ENCODE results near the gene GPSM1.
A peak's percentile ranks its signal among the peaks of the same experiment; 100 is the strongest.

Gene GPSM1

GRCh38 chr9:136341042-136341655, 13.8 kb downstream of the GPSM1 start:
- ChIA-PET CTCF (interaction anchor here (1.1 to 1.9 kb wide), 2 partner anchors 15 to 28 kb away, joined by 3 to 9 read pairs; no protein-coding TSS in a partner anchor), POLR2A (no interaction called here)
- Histone ChIP-seq H3K4me3 (ENCODE audit: control insufficient read depth in 1 of 7, extremely low read depth in 1 of 7, insufficient read depth in 4 of 7, low read depth in 2 of 7, low read length in 6 of 7) (no peak overlapping the region), H3K27ac (ENCODE audit: insufficient read depth in 1 of 2, low read depth in 1 of 2, low read length in 2 of 2, poor library complexity in 1 of 2, severe bottlenecking in 2 of 2) (no peak overlapping the region), H3K9me3 (ENCODE audit: control extremely low read depth in 1 of 5, control insufficient read depth in 4 of 5, insufficient read depth in 2 of 5, low read depth in 1 of 5, low read length in 4 of 5) (no peaks in the 10 kb centered on the region), H3K36me3 (ENCODE audit: control insufficient read depth in 4 of 4, insufficient read depth in 4 of 4, low read length in 3 of 4) (peaks cover 5 to 62% (median 37%) of the 10 kb centered on the region in 4 experiments), H3K4me1 (ENCODE audit: control extremely low read depth in 1 of 4, control insufficient read depth in 4 of 4, insufficient read depth in 4 of 4, low read length in 3 of 4) (peaks cover 0 to 12% (median 8%) of the 10 kb centered on the region in 4 experiments), H3K27me3 (replicated peaks in 2 of 5; ENCODE audit: control insufficient read depth in 4 of 5, insufficient read depth in 5 of 5, low read length in 4 of 5) (no peaks in the 10 kb centered on the region)
- WGBS (ENCODE audit: insufficient coverage), result 96% methylated on average over 12 of the region's 18 CpGs
- no peak for DNase-seq

- H3K27ac ChIP-seq (ENCODE audit: insufficient read depth in 1 of 2, low read depth in 1 of 2, low read length in 2 of 2, poor library complexity in 1 of 2, severe bottlenecking in 2 of 2), result no peak overlapping the region
- peaks cover 0 to 12% (median 8%) of the 10 kb centered on the region in 4 experiments for H3K4me1 ChIP-seq (ENCODE audit: control extremely low read depth in 1 of 4, control insufficient read depth in 4 of 4, insufficient read depth in 4 of 4, low read length in 3 of 4)
- no peaks in the 10 kb centered on the region for H3K9me3 ChIP-seq (ENCODE audit: control extremely low read depth in 1 of 5, control insufficient read depth in 4 of 5, insufficient read depth in 2 of 5, low read depth in 1 of 5, low read length in 4 of 5)
Observed at GRCh38 chr9:136341769-136342168, 14.4 kb downstream of the GPSM1 start.

GRCh38 chr9:136342181-136343120, 15.1 kb downstream of the GPSM1 start:
- peaks cover 0 to 12% (median 8%) of the 10 kb centered on the region in 4 experiments for H3K4me1 ChIP-seq (ENCODE audit: control extremely low read depth in 1 of 4, control insufficient read depth in 4 of 4, insufficient read depth in 4 of 4, low read length in 3 of 4)
- ChIA-PET POLR2A (interaction anchor here (1.0 kb wide), 1 partner anchor 15 kb away, joined by 3 read pairs; the partner anchor contains the start of gene GPSM1), CTCF (interaction anchor here (1.1 to 1.3 kb wide), 3 partner anchors 9 to 19 kb away, joined by 3 to 4 read pairs (median 3); no protein-coding TSS in a partner anchor)
- WGBS (ENCODE audit: insufficient coverage), result 46% methylated on average over 43 of the region's 60 CpGs
- peak overlapping the region in 3 of 7 experiments; percentile 2 to 57 (median 19) for H3K4me3 ChIP-seq (ENCODE audit: control insufficient read depth in 1 of 7, extremely low read depth in 1 of 7, insufficient read depth in 4 of 7, low read depth in 2 of 7, low read length in 6 of 7)
- no peaks in the 10 kb centered on the region for H3K27me3 ChIP-seq (replicated peaks in 2 of 5; ENCODE audit: control insufficient read depth in 4 of 5, insufficient read depth in 5 of 5, low read length in 4 of 5)
- DNase-seq, result peak; percentile 84 to 93 (median 92)
- H3K36me3 ChIP-seq (ENCODE audit: control insufficient read depth in 4 of 4, insufficient read depth in 4 of 4, low read length in 3 of 4), result peaks cover 5 to 49% (median 27%) of the 10 kb centered on the region in 4 experiments
- H3K9me3 ChIP-seq (ENCODE audit: control extremely low read depth in 1 of 5, control insufficient read depth in 4 of 5, insufficient read depth in 2 of 5, low read depth in 1 of 5, low read length in 4 of 5), result no peaks in the 10 kb centered on the region
- H3K27ac ChIP-seq (ENCODE audit: insufficient read depth in 1 of 2, low read depth in 1 of 2, low read length in 2 of 2, poor library complexity in 1 of 2, severe bottlenecking in 2 of 2), result peak overlapping the region in 1 of 2 experiments; percentile 61

More at GRCh38 chr9:136341769-136342168, 14.4 kb downstream of the GPSM1 start:
- ChIA-PET POLR2A (interaction anchor here (1.0 kb wide), 1 partner anchor 14 kb away, joined by 3 read pairs; the partner anchor contains the start of gene GPSM1), CTCF (interaction anchor here (1.1 to 1.3 kb wide), 3 partner anchors 8 to 19 kb away, joined by 3 to 4 read pairs (median 3); no protein-coding TSS in a partner anchor)
- peaks cover 5 to 56% (median 32%) of the 10 kb centered on the region in 4 experiments for H3K36me3 ChIP-seq (ENCODE audit: control insufficient read depth in 4 of 4, insufficient read depth in 4 of 4, low read length in 3 of 4)
- DNase-seq, result no peak
- 94% methylated on average over 9 of the region's 10 CpGs for WGBS (ENCODE audit: insufficient coverage)
- H3K4me3 ChIP-seq (ENCODE audit: control insufficient read depth in 1 of 7, extremely low read depth in 1 of 7, insufficient read depth in 4 of 7, low read depth in 2 of 7, low read length in 6 of 7), result no peak overlapping the region
- no peaks in the 10 kb centered on the region for H3K27me3 ChIP-seq (replicated peaks in 2 of 5; ENCODE audit: control insufficient read depth in 4 of 5, insufficient read depth in 5 of 5, low read length in 4 of 5)

GRCh38 chr9:136343121-136343883, 16.0 kb downstream of the GPSM1 start:
- Histone ChIP-seq H3K9me3 (ENCODE audit: control extremely low read depth in 1 of 5, control insufficient read depth in 4 of 5, insufficient read depth in 2 of 5, low read depth in 1 of 5, low read length in 4 of 5) (no peaks in the 10 kb centered on the region), H3K27me3 (replicated peaks in 2 of 5; ENCODE audit: control insufficient read depth in 4 of 5, insufficient read depth in 5 of 5, low read length in 4 of 5) (no peaks in the 10 kb centered on the region), H3K4me1 (ENCODE audit: control extremely low read depth in 1 of 4, control insufficient read depth in 4 of 4, insufficient read depth in 4 of 4, low read length in 3 of 4) (peaks cover 0 to 12% (median 8%) of the 10 kb centered on the region in 4 experiments), H3K4me3 (ENCODE audit: control insufficient read depth in 1 of 7, extremely low read depth in 1 of 7, insufficient read depth in 4 of 7, low read depth in 2 of 7, low read length in 6 of 7) (peak overlapping the region in 2 of 7 experiments; percentile 19 to 57), H3K36me3 (ENCODE audit: control insufficient read depth in 4 of 4, insufficient read depth in 4 of 4, low read length in 3 of 4) (peaks cover 5 to 41% (median 22%) of the 10 kb centered on the region in 4 experiments), H3K27ac (ENCODE audit: insufficient read depth in 1 of 2, low read depth in 1 of 2, low read length in 2 of 2, poor library complexity in 1 of 2, severe bottlenecking in 2 of 2) (peak overlapping the region in 1 of 2 experiments; percentile 61)
- ChIA-PET CTCF (interaction anchor here (1.3 kb wide), 1 partner anchor 20 kb away, joined by 4 read pairs; no protein-coding TSS in a partner anchor), POLR2A (no interaction called here)
- 91% methylated on average over 21 of the region's 23 CpGs for WGBS (ENCODE audit: insufficient coverage)
- DNase-seq, result no peak

- POLR2A ChIA-PET, result no interaction called here
- WGBS (ENCODE audit: insufficient coverage), result 100% methylated on average over 15 of the region's 24 CpGs
Observed at GRCh38 chr9:136343884-136344269, 16.5 kb downstream of the GPSM1 start.

GRCh38 chr9:136344544-136345280, 17.4 kb downstream of the GPSM1 start:
- 95% methylated on average over 14 of the region's 21 CpGs for WGBS (ENCODE audit: insufficient coverage)
- DNase-seq, result no peak
- ChIA-PET CTCF (interaction anchor here (0.6 to 2.9 kb wide), 4 partner anchors 19 to 32 kb away, joined by 3 to 12 read pairs (median 3); no protein-coding TSS in a partner anchor), POLR2A (interaction anchor here (0.6 to 1.6 kb wide), 3 partner anchors 18 to 46 kb away, joined by 4 to 9 read pairs (median 4); partner anchors contain the start of gene DNLZ)
- no peak overlapping the region for H3K4me3 ChIP-seq (ENCODE audit: control insufficient read depth in 1 of 7, extremely low read depth in 1 of 7, insufficient read depth in 4 of 7, low read depth in 2 of 7, low read length in 6 of 7)
- H3K27ac ChIP-seq (ENCODE audit: insufficient read depth in 1 of 2, low read depth in 1 of 2, low read length in 2 of 2, poor library complexity in 1 of 2, severe bottlenecking in 2 of 2), result no peak overlapping the region
- peaks cover 0 to 12% (median 8%) of the 10 kb centered on the region in 4 experiments for H3K4me1 ChIP-seq (ENCODE audit: control extremely low read depth in 1 of 4, control insufficient read depth in 4 of 4, insufficient read depth in 4 of 4, low read length in 3 of 4)
- H3K9me3 ChIP-seq (ENCODE audit: control extremely low read depth in 1 of 5, control insufficient read depth in 4 of 5, insufficient read depth in 2 of 5, low read depth in 1 of 5, low read length in 4 of 5), result no peaks in the 10 kb centered on the region
- H3K27me3 ChIP-seq (replicated peaks in 2 of 5; ENCODE audit: control insufficient read depth in 4 of 5, insufficient read depth in 5 of 5, low read length in 4 of 5), result no peaks in the 10 kb centered on the region
- H3K36me3 ChIP-seq (ENCODE audit: control insufficient read depth in 4 of 4, insufficient read depth in 4 of 4, low read length in 3 of 4), result peaks cover 2 to 42% (median 29%) of the 10 kb centered on the region in 4 experiments

More at GRCh38 chr9:136343884-136344269, 16.5 kb downstream of the GPSM1 start:
- Histone ChIP-seq H3K9me3 (ENCODE audit: control extremely low read depth in 1 of 5, control insufficient read depth in 4 of 5, insufficient read depth in 2 of 5, low read depth in 1 of 5, low read length in 4 of 5) (no peaks in the 10 kb centered on the region), H3K4me1 (ENCODE audit: control extremely low read depth in 1 of 4, control insufficient read depth in 4 of 4, insufficient read depth in 4 of 4, low read length in 3 of 4) (peaks cover 0 to 12% (median 8%) of the 10 kb centered on the region in 4 experiments), H3K36me3 (ENCODE audit: control insufficient read depth in 4 of 4, insufficient read depth in 4 of 4, low read length in 3 of 4) (peaks cover 5 to 41% (median 24%) of the 10 kb centered on the region in 4 experiments), H3K27ac (ENCODE audit: insufficient read depth in 1 of 2, low read depth in 1 of 2, low read length in 2 of 2, poor library complexity in 1 of 2, severe bottlenecking in 2 of 2) (no peak overlapping the region), H3K4me3 (ENCODE audit: control insufficient read depth in 1 of 7, extremely low read depth in 1 of 7, insufficient read depth in 4 of 7, low read depth in 2 of 7, low read length in 6 of 7) (no peak overlapping the region), H3K27me3 (replicated peaks in 2 of 5; ENCODE audit: control insufficient read depth in 4 of 5, insufficient read depth in 5 of 5, low read length in 4 of 5) (no peaks in the 10 kb centered on the region)
- CTCF ChIA-PET, result interaction anchor here (0.6 to 2.9 kb wide), 2 partner anchors 18 to 31 kb away, joined by 3 to 12 read pairs; no protein-coding TSS in a partner anchor
- DNase-seq, result no peak
